Memory B cell (primary cell): ENCODE results near the gene IZUMO1R.
"Not testable (repeated sequence)": the region's sequence is repeated elsewhere in the genome, so short reads cannot be mapped to it uniquely, and the experiment has no call there.

Experiments
- ATAC-seq: fragments of 150-1000 bp; cut with Tn5 transposase; 2 replicates; pipeline ENCODE4 v1.10.0; 2021; ENCODE audit warnings: low read depth, mild to moderate bottlenecking, moderate library complexity
- DNase-seq, 2 donors: peaks; one replicate each; pipeline ENCODE4 v3.0.0; 2022; ENCODE audit warnings: low spot score in 2 of 2
- H3K27ac Mint-ChIP-seq: one replicate; pipeline ENCODE4 v1.8.0; 2022; ENCODE audit warnings: mild to moderate bottlenecking, moderate library complexity, mixed read lengths
- H3K27me3 Mint-ChIP-seq: one replicate; pipeline ENCODE4 v1.8.0; 2022; ENCODE audit warnings: mixed read lengths
- H3K36me3 Mint-ChIP-seq: one replicate; pipeline ENCODE4 v1.8.0; 2022; ENCODE audit warnings: mild to moderate bottlenecking, mixed read lengths
- H3K4me1 Mint-ChIP-seq: one replicate; pipeline ENCODE4 v1.8.0; 2022; ENCODE audit warnings: mixed read lengths
- H3K4me3 Mint-ChIP-seq: one replicate; pipeline ENCODE4 v1.8.0; 2022; ENCODE audit warnings: mild to moderate bottlenecking, moderate library complexity, mixed read lengths
- H3K9me3 Mint-ChIP-seq: one replicate; pipeline ENCODE4 v1.8.0; 2022; ENCODE audit warnings: mixed read lengths

Gene IZUMO1R

DNA sequence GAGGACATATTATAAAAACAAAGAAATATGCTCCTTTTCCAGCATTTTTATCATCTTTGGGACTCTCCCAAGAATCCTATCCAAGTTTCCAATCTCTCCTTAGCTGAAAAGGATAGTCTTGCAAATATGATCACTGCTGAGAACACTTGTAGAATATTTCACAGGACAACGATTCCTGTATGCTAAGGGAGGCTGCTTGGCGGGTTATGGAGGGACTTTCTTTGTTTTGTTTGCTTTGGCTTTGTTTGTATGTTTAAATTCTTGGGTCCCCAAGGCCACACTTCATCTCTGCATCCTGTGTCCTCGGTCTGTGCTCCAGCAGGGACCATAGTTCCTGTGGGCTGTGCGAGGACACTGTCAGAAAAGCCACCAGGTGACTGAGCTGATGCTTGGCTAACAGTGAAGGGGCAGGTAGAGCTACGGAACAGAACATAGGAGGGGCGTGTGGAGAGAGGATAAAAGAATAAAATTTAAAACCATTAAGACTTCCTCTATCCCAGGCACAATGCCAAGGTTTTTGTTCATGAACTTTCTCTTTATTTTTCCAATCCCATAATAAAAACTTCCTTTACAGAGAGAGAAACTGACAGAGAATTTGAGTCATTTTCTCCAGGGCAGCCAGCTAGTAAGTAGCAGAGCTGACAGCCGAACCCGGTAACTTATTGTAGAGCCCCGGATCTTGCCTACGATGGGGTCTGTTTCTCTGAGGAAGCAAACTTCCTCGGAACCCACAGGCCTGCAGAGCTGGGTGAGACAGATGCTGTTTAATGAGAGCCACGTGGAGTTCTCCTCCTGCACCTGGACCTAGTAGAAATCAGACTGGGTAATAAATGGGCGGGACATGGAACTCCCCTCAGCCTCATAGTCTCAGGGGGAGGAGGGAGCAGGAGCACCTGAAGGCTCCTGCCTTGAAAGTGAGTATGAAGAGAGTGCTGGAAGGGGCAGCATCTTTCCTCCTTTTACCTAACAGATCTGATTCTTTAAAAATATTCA, at the start of gene IZUMO1R:
Gene IZUMO1R, plus strand, starts transcription at position 615 of the 993 bp plus-strand sequence. CDS start 1,057 bp downstream, outside the sequence.
- ATAC-seq, result no peak
- Mint-ChIP-seq H3K4me3 (no peak within 1 kb of the TSS), H3K27me3 (peaks cover 9% of the 10 kb centered on the region), H3K4me1 (no peaks in the 10 kb centered on the region), H3K36me3 (no peaks in the 10 kb centered on the region), H3K9me3 (no peaks in the 10 kb centered on the region), H3K27ac (no peak within 1 kb of the TSS)
- DNase-seq, result no peak

- DNase-seq (no peak), ATAC-seq (no peak)
- Mint-ChIP-seq H3K36me3 (no peaks in the 10 kb centered on the region), H3K4me3 (no peak overlapping the region), H3K4me1 (no peaks in the 10 kb centered on the region), H3K27me3 (peaks cover 4% of the 10 kb centered on the region), H3K27ac (no peak overlapping the region), H3K9me3 (peaks cover 4% of the 10 kb centered on the region)
Observed at GRCh38 chr11:94271885-94272372, 32.5 kb upstream of the IZUMO1R start.

DNA sequence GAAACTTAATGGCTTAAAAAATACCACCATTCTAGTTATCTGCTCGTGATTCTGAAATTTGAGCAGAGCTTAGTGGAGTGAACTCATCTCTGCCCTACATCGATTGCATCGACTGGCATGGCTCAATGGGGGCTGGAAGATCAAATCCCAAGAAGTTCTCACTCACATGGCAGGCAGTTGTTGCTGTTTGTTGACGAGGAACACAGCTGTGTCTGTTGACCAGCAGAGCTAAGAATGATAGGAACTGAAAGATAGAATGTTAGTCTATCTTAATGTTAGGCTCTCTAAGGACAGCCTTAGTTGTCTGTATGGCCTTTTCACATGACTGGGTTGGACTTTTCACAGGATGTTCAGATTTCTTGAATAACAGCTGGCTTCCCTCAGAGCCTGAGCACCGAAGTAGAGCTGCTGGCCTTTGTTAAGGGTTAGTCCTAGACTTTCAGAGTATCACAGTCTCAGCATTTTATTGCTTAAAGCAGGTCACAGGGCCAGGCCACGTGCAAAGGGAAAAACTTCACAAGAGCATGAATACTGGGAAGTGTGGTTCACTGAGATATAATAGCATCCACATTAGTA, 31.6 kb upstream of the IZUMO1R start:
- H3K36me3 Mint-ChIP-seq, result no peaks in the 10 kb centered on the region
- no peak for DNase-seq
- H3K9me3 Mint-ChIP-seq, result peaks cover 2% of the 10 kb centered on the region
- no peak overlapping the region for H3K27ac Mint-ChIP-seq
- no peak for ATAC-seq
- H3K4me1 Mint-ChIP-seq, result no peaks in the 10 kb centered on the region
- H3K27me3 Mint-ChIP-seq, result peaks cover 2% of the 10 kb centered on the region
- H3K4me3 Mint-ChIP-seq, result no peak overlapping the region

GRCh38 chr11:94275961-94276360, 28.4 kb upstream of the IZUMO1R start:
- Mint-ChIP-seq H3K9me3 (peaks cover 2% of the 10 kb centered on the region), H3K36me3 (no peaks in the 10 kb centered on the region), H3K4me3 (no peak overlapping the region), H3K4me1 (no peaks in the 10 kb centered on the region), H3K27me3 (peaks cover 2% of the 10 kb centered on the region), H3K27ac (no peak overlapping the region)
- ATAC-seq (no peak), DNase-seq (no peak)

DNA sequence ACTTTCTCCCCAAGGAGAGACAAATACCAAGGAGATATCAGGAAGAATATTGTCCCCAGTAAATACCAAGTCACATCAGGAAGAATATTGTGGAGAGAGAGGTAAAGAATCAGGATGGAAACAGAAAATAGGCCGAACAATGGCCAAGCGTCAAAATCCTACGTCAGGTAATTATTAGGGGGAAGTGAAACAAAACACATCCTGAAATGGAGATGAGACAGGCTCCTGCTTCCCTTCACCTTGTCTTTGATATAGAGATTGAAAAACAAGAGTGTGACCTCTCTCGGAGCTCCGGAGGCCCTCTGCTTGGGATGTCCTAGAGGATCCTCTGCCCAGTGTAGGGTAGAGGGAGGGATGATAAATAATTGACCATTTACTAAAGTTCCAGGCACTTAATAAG, 27.4 kb upstream of the IZUMO1R start:
- H3K27ac Mint-ChIP-seq, result no peak overlapping the region
- H3K36me3 Mint-ChIP-seq, result no peaks in the 10 kb centered on the region
- H3K9me3 Mint-ChIP-seq, result peaks cover 2% of the 10 kb centered on the region
- no peaks in the 10 kb centered on the region for H3K4me1 Mint-ChIP-seq
- DNase-seq (no peak), ATAC-seq (no peak)
- peaks cover 2% of the 10 kb centered on the region for H3K27me3 Mint-ChIP-seq
- H3K4me3 Mint-ChIP-seq, result no peak overlapping the region

DNA sequence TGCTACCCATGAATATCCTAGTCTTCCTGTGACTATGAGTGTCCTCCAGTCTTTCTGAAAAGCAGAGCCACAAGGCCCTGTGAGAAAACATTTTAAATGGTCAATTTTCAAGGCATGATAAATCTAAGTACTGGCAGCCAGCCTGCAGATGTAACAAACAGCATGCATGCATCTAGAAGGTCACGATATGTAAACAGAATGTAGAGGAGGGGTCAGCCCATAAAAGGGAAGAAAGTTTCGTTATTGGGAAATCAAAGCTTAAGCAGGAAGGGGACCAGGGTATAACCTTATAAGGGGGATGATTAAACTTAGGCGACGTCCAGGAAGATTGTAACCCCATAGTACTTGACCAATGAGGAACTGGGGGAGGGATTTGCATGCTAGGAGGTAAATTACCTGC, 26.2 kb upstream of the IZUMO1R start:
- not testable (repeated sequence) for ATAC-seq, H3K36me3 Mint-ChIP-seq, H3K4me3 Mint-ChIP-seq, H3K9me3 Mint-ChIP-seq, H3K27me3 Mint-ChIP-seq, DNase-seq, H3K4me1 Mint-ChIP-seq, H3K27ac Mint-ChIP-seq

DNA sequence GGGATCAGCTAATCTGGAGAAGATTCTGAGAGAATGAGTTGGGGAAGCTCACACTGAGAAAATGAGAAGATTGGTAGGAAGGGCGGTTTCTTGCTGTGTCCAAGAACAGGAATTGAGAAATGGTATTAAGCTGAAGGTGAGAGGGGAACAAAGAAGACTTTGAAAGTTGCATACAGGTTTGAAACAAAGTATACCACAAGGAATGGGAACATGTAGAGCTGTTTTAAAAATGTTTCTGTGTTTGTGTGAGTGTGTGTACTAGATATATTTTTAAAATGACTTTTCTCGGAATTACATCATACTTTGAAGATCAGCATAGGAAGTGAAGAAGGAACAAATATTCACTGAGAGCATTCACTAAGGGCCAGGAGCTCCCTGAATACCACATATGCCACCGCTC, 24.4 kb upstream of the IZUMO1R start:
- no peaks in the 10 kb centered on the region for H3K4me1 Mint-ChIP-seq
- H3K27me3 Mint-ChIP-seq, result no peaks in the 10 kb centered on the region
- ATAC-seq, result no peak

GRCh38 chr11:94281324-94281723, 23.1 kb upstream of the IZUMO1R start:
- H3K4me1 Mint-ChIP-seq, result no peaks in the 10 kb centered on the region
- no peak for ATAC-seq

More for the DNA sequence above, 24.4 kb upstream of the IZUMO1R start:
- H3K9me3 Mint-ChIP-seq, result peaks cover 2% of the 10 kb centered on the region
- no peaks in the 10 kb centered on the region for H3K36me3 Mint-ChIP-seq
- DNase-seq, result no peak
- no peak overlapping the region for H3K4me3 Mint-ChIP-seq
- H3K27ac Mint-ChIP-seq, result no peak overlapping the region

GRCh38 chr11:94283678-94284077, 20.7 kb upstream of the IZUMO1R start:
- ATAC-seq, result no peak
- DNase-seq, result no peak
- H3K4me1 Mint-ChIP-seq, result no peaks in the 10 kb centered on the region
- no peaks in the 10 kb centered on the region for H3K9me3 Mint-ChIP-seq
- H3K36me3 Mint-ChIP-seq, result no peaks in the 10 kb centered on the region
- no peak overlapping the region for H3K27ac Mint-ChIP-seq
- H3K4me3 Mint-ChIP-seq, result no peak overlapping the region
- no peaks in the 10 kb centered on the region for H3K27me3 Mint-ChIP-seq

More at GRCh38 chr11:94281324-94281723, 23.1 kb upstream of the IZUMO1R start:
- peaks cover 2% of the 10 kb centered on the region for H3K9me3 Mint-ChIP-seq
- H3K27me3 Mint-ChIP-seq, result no peaks in the 10 kb centered on the region
- no peak for DNase-seq
- no peak overlapping the region for H3K4me3 Mint-ChIP-seq
- H3K36me3 Mint-ChIP-seq, result no peaks in the 10 kb centered on the region
- H3K27ac Mint-ChIP-seq, result no peak overlapping the region

- Mint-ChIP-seq H3K36me3 (no peaks in the 10 kb centered on the region), H3K9me3 (peaks cover 5% of the 10 kb centered on the region), H3K4me1 (no peaks in the 10 kb centered on the region), H3K27me3 (peaks cover 15% of the 10 kb centered on the region), H3K4me3 (no peak overlapping the region), H3K27ac (no peak overlapping the region)
- ATAC-seq (no peak), DNase-seq (no peak)
Observed at GRCh38 chr11:94295534-94295933, 8.8 kb upstream of the IZUMO1R start.

DNA sequence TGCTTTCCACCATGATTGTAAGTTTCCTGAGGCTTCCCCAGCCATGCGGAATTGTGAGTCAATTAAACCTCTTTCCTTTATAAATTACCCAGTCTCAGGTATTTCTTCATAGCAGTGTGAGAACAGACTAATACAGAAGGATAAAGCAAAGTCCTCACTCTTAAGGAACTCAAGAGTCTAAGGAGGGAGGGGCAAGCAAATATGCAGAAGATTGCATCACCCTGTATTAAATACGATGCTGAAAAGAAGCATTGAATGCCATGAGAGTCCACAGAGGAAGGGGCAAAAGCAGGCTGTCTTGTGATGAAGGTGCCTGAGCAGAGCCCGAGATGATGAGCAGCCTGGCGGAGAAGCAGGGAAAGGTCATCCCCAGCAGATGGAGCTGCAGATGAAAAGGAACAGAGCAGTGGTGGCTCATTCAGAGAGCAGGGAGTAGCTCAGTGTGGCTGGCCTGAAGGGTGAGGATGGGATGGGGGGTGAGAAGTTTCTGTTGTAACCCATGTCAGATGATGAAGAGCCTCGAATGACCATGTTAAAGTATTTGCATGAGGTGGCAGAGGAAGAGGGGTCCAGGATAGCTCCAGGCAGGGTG, 6.3 kb upstream of the IZUMO1R start:
- H3K36me3 Mint-ChIP-seq, result no peaks in the 10 kb centered on the region
- H3K4me3 Mint-ChIP-seq, result no peak overlapping the region
- DNase-seq (no peak), ATAC-seq (no peak)
- H3K27me3 Mint-ChIP-seq, result peaks cover 15% of the 10 kb centered on the region
- H3K4me1 Mint-ChIP-seq, result no peaks in the 10 kb centered on the region
- no peak overlapping the region for H3K27ac Mint-ChIP-seq
- H3K9me3 Mint-ChIP-seq, result no peaks in the 10 kb centered on the region

GRCh38 chr11:94302776-94303175, 1.6 kb upstream of the IZUMO1R start:
- Mint-ChIP-seq H3K4me3 (no peak overlapping the region), H3K27me3 (peaks cover 14% of the 10 kb centered on the region), H3K9me3 (no peaks in the 10 kb centered on the region), H3K27ac (no peak overlapping the region), H3K4me1 (no peaks in the 10 kb centered on the region), H3K36me3 (no peaks in the 10 kb centered on the region)
- no peak for ATAC-seq
- DNase-seq, result no peak

DNA sequence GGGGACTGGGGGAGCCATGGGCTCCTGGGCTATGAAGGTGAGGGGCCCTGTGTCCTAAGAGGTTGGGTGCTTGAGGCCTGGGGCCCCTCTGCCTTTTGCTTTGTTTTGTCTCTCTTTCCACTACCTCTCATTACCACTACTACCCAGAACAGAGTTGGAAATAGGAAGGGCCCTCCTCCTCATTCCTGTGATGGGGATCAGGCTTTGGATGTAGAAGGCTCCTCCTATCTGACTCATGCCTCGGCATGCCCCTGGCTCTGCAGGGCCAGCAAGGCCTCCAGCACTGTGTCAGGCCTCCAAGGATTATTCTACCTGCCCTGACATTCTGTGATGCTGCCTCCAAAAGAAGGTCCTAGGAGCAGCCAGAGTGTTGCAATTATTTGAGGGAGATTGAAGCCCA, 766 bp downstream of the IZUMO1R start:
- ATAC-seq, result no peak

DNA sequence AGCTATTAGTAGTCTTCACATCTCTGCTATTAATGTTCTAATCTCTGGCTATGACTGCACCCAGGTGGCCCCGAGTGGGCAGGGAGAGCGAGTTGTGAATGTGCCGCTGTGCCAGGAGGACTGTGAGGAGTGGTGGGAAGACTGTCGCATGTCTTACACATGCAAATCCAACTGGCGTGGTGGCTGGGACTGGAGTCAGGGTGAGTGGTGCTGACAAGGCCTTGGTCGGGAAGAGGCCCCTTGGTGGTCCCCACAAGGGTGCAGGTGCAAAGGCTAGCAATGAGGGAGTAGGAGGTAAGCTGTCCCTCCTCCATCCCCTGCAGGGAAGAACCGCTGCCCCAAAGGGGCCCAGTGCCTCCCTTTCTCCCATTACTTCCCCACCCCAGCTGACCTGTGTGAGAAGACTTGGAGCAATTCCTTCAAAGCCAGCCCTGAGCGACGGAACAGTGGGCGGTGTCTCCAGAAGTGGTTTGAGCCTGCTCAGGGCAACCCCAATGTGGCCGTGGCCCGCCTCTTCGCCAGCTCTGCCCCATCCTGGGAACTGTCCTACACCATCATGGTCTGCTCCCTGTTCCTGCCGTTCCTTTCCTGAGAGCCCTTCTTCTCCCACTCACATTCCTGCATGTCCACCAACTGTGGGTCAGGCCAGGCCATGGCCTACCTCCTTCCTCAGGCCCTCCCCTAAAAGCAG, 2.9 kb downstream of the IZUMO1R start:
- ATAC-seq (no peak), DNase-seq (no peak)
- H3K4me3 Mint-ChIP-seq, result no peak overlapping the region
- H3K36me3 Mint-ChIP-seq, result no peaks in the 10 kb centered on the region
- H3K4me1 Mint-ChIP-seq, result no peaks in the 10 kb centered on the region
- no peaks in the 10 kb centered on the region for H3K9me3 Mint-ChIP-seq
- no peak overlapping the region for H3K27ac Mint-ChIP-seq
- H3K27me3 Mint-ChIP-seq, result peaks cover 9% of the 10 kb centered on the region

More for the DNA sequence above, 766 bp downstream of the IZUMO1R start:
- Mint-ChIP-seq H3K27me3 (peaks cover 7% of the 10 kb centered on the region), H3K27ac (no peak overlapping the region), H3K4me1 (no peaks in the 10 kb centered on the region), H3K4me3 (no peak overlapping the region), H3K9me3 (no peaks in the 10 kb centered on the region), H3K36me3 (no peaks in the 10 kb centered on the region)
- DNase-seq, result no peak
